K562 (cell line): Measurements from ENCODE around the gene LLGL2. TPM values are rescaled to one million over a fixed set of nuclear protein-coding genes. Genes with fewer than 3 reads are reported as not detected.

Experiments
- ATAC-seq: fragments of 200-7000 bp; cut with Tn5 transposase; 3 replicates; pipeline ENCODE4 v1.9.1; 2020; ENCODE audit warnings: moderate library complexity
- BruUV-seq: library from RNA; stranded (reverse); fragments of 400-500 nt; replicated peaks from 2 replicates; lab custom pipeline; 2021; lab: Mats Ljungman, UMichigan
- CTCF ChIA-PET: fragments of 300-600 bp; formaldehyde crosslinking; extraction: SDS; loops from one replicate; lab custom pipeline; 2021; ENCODE audit warnings: low intra/inter-chr PET ratio; lab: Yijun Ruan, JAX
- POLR2A ChIA-PET: fragments of 300-600, 350-650 bp; sonication (Branson Sonifier 250); formaldehyde crosslinking; extraction: SDS; loops from one replicate; lab custom pipeline; 2021; ENCODE audit warnings: antibody characterized with exemption, inconsistent platforms; lab: Yijun Ruan, JAX
- DNase-seq, 4 experiments: peaks; one replicate each; pipeline versions ENCODE4 v3.0.0 to v3.0.0-alpha.2; 2011 to 2018; ENCODE audit warnings: low spot score in 3 of 4, mixed read lengths in 3 of 4; ENCODE audit errors: extremely low read depth in 1 of 4
- FAIRE-seq: peaks from 2 replicates; lab custom pipeline; 2011; peaks lifted over from hg19 to GRCh38; lab: Jason Lieb, UNC
- H2AFZ ChIP-seq: 2 replicates; pipeline ENCODE4 v1.6.0; 2011; ENCODE audit warnings: low read depth, low read length, control low read depth, inconsistent platforms
- H3K27ac ChIP-seq: fragments of 200-600 bp; 3 replicates; pipeline ENCODE4 v1.8.0; 2011; ENCODE audit warnings: low read depth, mild to moderate bottlenecking, control low read depth, inconsistent platforms, low read length, moderate library complexity, mixed read lengths; ENCODE audit errors: extremely low read depth
- H3K27me3 ChIP-seq, 2 experiments: fragments of 300-600 bp in 1 of 2; 2 replicates in 1 of 2; 3 replicates in 1 of 2; pipeline versions ENCODE4 v1.6.0 to v1.8.0; 2011; ENCODE audit warnings: inconsistent platforms in 2 of 2, low read length in 2 of 2, mild to moderate bottlenecking in 1 of 2, mixed read lengths in 1 of 2, moderate library complexity in 1 of 2; ENCODE audit not compliant: control insufficient read depth in 2 of 2, insufficient read depth in 2 of 2
- H3K36me3 ChIP-seq: fragments of 300-600 bp; 3 replicates; pipeline ENCODE4 v1.8.0; 2011; ENCODE audit warnings: mild to moderate bottlenecking, low read length, inconsistent platforms; ENCODE audit not compliant: control insufficient read depth, insufficient read depth
- H3K4me1 ChIP-seq, 2 experiments: fragments of 200-600 bp in 1 of 2; replicated peaks in 1 of 2; 2 replicates in 1 of 2; 3 replicates in 1 of 2; pipeline versions ENCODE4 v1.5.1 to v1.8.0; 2011; ENCODE audit warnings: inconsistent platforms in 2 of 2, low read length in 2 of 2, mild to moderate bottlenecking in 1 of 2, mixed read lengths in 1 of 2, moderate library complexity in 1 of 2; ENCODE audit not compliant: control insufficient read depth in 2 of 2, insufficient read depth in 2 of 2
- H3K4me2 ChIP-seq: 2 replicates; pipeline ENCODE4 v1.6.1; 2011; ENCODE audit warnings: low read length, control low read depth, inconsistent platforms, mixed read lengths; ENCODE audit not compliant: insufficient read depth
- H3K4me3 ChIP-seq: fragments of 200-600 bp; sonication (generic), shearing (Covaris generic); 2 replicates; pipeline ENCODE4 v1.5.1; 2016; ENCODE audit warnings: control low read depth, inconsistent platforms
- H3K79me2 ChIP-seq: fragments of 200-600 bp; 3 replicates; pipeline ENCODE4 v1.8.0; 2011; ENCODE audit warnings: low read length, inconsistent platforms; ENCODE audit not compliant: control insufficient read depth, insufficient read depth
- H3K9ac ChIP-seq, 2 experiments: 2 replicates each; pipeline versions ENCODE4 v1.6.0 to v1.6.1; 2011; ENCODE audit warnings: low read depth in 2 of 2, low read length in 2 of 2, control low read depth in 1 of 2, inconsistent platforms in 1 of 2, mild to moderate bottlenecking in 1 of 2, mixed read lengths in 1 of 2; ENCODE audit not compliant: insufficient read depth in 1 of 2
- H3K9me1 ChIP-seq: one replicate; pipeline ENCODE4 v1.6.0; 2011; ENCODE audit warnings: inconsistent platforms, mild to moderate bottlenecking, low read length, moderate library complexity; ENCODE audit not compliant: control insufficient read depth, insufficient read depth
- H3K9me3 ChIP-seq: replicated peaks from 2 replicates; pipeline ENCODE4 v1.5.1; 2011; ENCODE audit warnings: low read depth, low read length, inconsistent platforms; ENCODE audit not compliant: control insufficient read depth, insufficient read depth
- H4K20me1 ChIP-seq: replicated peaks from 2 replicates; pipeline ENCODE4 v1.6.1; 2011; ENCODE audit warnings: low read length, inconsistent platforms, mixed read lengths; ENCODE audit not compliant: control insufficient read depth, insufficient read depth
- CCNT2 ChIP-seq: IDR thresholded peaks from 2 replicates; pipeline ENCODE4 v1.6.1; 2011; ENCODE audit warnings: borderline replicate concordance, low read depth, mild to moderate bottlenecking, moderate library complexity, mixed read lengths, low read length; ENCODE audit not compliant: insufficient read length; ENCODE audit errors: extremely low read depth
- NFE2 ChIP-seq: IDR thresholded peaks from 2 replicates; pipeline ENCODE4 v1.6.1; 2014; ENCODE audit warnings: antibody characterized with exemption, low read depth
- PTTG1 ChIP-seq: fragments of 450-650 bp; IDR thresholded peaks from 2 replicates; pipeline ENCODE4 v1.6.1; 2016; ENCODE audit warnings: low read depth, mild to moderate bottlenecking, missing genetic modification characterization, missing compliant biosample characterization
- ZNF133 ChIP-seq: fragments of 250-450 bp; sonication (Bioruptor Pico); IDR thresholded peaks from 2 replicates; pipeline ENCODE4 v1.4.0; 2020; ENCODE audit warnings: mild to moderate bottlenecking
- ZNF766 ChIP-seq: fragments of 200-800 bp; sonication (Bioruptor generic); conservative IDR thresholded peaks from 2 replicates; pipeline ENCODE4 v1.6.1; 2016; ENCODE audit warnings: missing genetic modification characterization, missing compliant biosample characterization
- WGBS: fragments of 100-300 bp; shearing (Covaris generic); methylation state at CpG from one replicate; pipeline ENCODE4 v1.1.6; 2016; ENCODE audit warnings: low coverage, mixed read lengths; ENCODE audit not compliant: insufficient coverage; ENCODE audit errors: missing lambda C conversion rate; 5-methylcytosine and 5-hydroxymethylcytosine counted together
- in situ Hi-C: fragments of 300-500 bp; cut with MboI; formaldehyde crosslinking; loops from 4 replicates; pipeline ENCODE4 v1.15.0; 2018; ENCODE audit warnings: inconsistent platforms, mixed read lengths
- intact Hi-C: fragments of 100-400 bp; cut with micrococcal nuclease; formaldehyde crosslinking; loops from 2 replicates; pipeline ENCODE4 v1.14.2; 2022
- polyA plus RNA-seq, 8 experiments: library from polyadenylated mRNA; depleted of rRNA in 4 of 8; stranded (reverse) in 5 of 8; unstranded in 3 of 8; fragments of >200 nt; fragmentation: Nextera tagmentation in 2 of 8; fragmentation: Illumina TruSeq in 1 of 8; extraction: Ambion mirVana in 2 of 8; extraction: Trizol in 1 of 8; gene quantifications; 2 replicates each; pipeline versions ENCODE4 v1.2.1 to v1.2.3, GENCODE V29; 2011 to 2014; ENCODE audit warnings: inconsistent platforms in 1 of 8, missing spikeins in 1 of 8
- total RNA-seq, 7 experiments: library from RNA; depleted of rRNA in 6 of 7; stranded (reverse); fragments of >200 nt in 6 of 7; fragmentation: Illumina TruSeq in 2 of 7; extraction: Trizol in 2 of 7; gene quantifications; 2 replicates each; pipeline versions ENCODE4 v1.2.1 to v1.2.3, GENCODE V29; 2011 to 2021; ENCODE audit warnings: low replicate concordance in 1 of 7
- TF ChIP-seq, protein P1 (sequence below): sonication (generic); formaldehyde crosslinking; IDR thresholded peaks from 2 replicates; pipeline ENCODE4 v1.8.1; 2023; ENCODE audit warnings: missing genetic modification reagents, mild to moderate bottlenecking, borderline replicate concordance

Gene LLGL2
- total and polyA plus RNA-seq, 9 of the 15 experiments (the other 6 are each of a cell fraction or from before 2014, with no cell fraction given), result 0.32 to 24.4 (median 10.2) TPM

DNA sequence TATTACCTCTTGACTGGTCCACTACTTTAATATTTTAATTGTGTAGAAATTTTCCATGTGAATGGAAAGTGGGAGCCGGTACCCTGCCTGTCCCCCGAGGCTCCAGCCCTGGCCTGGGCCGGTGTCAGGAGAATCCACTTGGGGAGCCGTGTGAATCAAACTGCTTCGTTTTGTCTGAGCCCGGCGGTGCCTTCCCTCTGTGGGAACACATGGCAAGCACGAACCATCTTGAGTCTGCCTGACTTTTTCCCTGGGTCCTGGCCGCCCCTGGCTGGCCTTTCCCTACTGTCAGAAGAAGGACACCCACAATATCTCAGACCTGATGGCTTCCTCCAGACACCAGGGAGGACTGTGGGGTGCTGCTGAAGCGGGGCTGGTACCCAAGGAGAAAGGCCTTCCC lies 49.7 kb downstream of the LLGL2 start:
- Histone ChIP-seq H2AFZ (no peak overlapping the region), H3K4me2 (no peak overlapping the region), H3K27ac (no peak overlapping the region), H3K79me2 (no peaks in the 10 kb centered on the region), H4K20me1 (no peaks in the 10 kb centered on the region), H3K4me3 (no peak overlapping the region), H3K9ac (peak overlapping the region in 1 of 2 experiments; percentile 52; a peak in 2 of 4 replicates), H3K9me3 (no peaks in the 10 kb centered on the region), H3K27me3 (no peaks in the 10 kb centered on the region), H3K36me3 (no peaks in the 10 kb centered on the region; the same call in 2 of the 3 replicates), H3K9me1 (no peaks in the 10 kb centered on the region), H3K4me1 (peaks cover 17 to 36% of the 10 kb centered on the region in 2 experiments)
- DNase-seq, result no peak
- ATAC-seq, result no peak
- in situ Hi-C loops, result no loop called here
- POLR2A ChIA-PET, result no interaction called here
- TF ChIP-seq PTTG1 (tag) (no peak), NFE2 (no peak), CCNT2 (no peak), ZNF766 (CRISPR knock-in tag) (no peak), ZNF133 (no peak)
- TF ChIP-seq, protein P1, sequence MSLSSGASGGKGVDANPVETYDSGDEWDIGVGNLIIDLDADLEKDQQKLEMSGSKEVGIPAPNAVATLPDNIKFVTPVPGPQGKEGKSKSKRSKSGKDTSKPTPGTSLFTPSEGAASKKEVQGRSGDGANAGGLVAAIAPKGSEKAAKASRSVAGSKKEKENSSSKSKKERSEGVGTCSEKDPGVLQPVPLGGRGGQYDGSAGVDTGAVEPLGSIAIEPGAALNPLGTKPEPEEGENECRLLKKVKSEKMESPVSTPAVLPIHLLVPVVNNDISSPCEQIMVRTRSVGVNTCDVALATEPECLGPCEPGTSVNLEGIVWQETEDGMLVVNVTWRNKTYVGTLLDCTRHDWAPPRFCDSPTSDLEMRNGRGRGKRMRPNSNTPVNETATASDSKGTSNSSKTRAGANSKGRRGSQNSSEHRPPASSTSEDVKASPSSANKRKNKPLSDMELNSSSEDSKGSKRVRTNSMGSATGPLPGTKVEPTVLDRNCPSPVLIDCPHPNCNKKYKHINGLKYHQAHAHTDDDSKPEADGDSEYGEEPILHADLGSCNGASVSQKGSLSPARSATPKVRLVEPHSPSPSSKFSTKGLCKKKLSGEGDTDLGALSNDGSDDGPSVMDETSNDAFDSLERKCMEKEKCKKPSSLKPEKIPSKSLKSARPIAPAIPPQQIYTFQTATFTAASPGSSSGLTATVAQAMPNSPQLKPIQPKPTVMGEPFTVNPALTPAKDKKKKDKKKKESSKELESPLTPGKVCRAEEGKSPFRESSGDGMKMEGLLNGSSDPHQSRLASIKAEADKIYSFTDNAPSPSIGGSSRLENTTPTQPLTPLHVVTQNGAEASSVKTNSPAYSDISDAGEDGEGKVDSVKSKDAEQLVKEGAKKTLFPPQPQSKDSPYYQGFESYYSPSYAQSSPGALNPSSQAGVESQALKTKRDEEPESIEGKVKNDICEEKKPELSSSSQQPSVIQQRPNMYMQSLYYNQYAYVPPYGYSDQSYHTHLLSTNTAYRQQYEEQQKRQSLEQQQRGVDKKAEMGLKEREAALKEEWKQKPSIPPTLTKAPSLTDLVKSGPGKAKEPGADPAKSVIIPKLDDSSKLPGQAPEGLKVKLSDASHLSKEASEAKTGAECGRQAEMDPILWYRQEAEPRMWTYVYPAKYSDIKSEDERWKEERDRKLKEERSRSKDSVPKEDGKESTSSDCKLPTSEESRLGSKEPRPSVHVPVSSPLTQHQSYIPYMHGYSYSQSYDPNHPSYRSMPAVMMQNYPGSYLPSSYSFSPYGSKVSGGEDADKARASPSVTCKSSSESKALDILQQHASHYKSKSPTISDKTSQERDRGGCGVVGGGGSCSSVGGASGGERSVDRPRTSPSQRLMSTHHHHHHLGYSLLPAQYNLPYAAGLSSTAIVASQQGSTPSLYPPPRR (CRISPR knock-in tag), result no peak
- CTCF ChIA-PET, result no interaction called here
- no TSS peak for BruUV-seq
- no peak for FAIRE-seq
- intact Hi-C loops, result no loop called here
- WGBS, result 63% methylated on average over 10 of the region's 10 CpGs
